Stimulated activated naive CD8-positive, alpha-beta T cell treated with anti-CD3 and anti-CD28 coated beads, Interleukin-15, Interleukin-2, amounts not matched to agents 100 ng/mL and 50 ng/mL, for 24 hours (primary cell): ENCODE data around the gene GYPB.
"Not testable (repeated sequence)": the region's sequence is repeated elsewhere in the genome, so short reads cannot be mapped to it uniquely, and the experiment has no call there.

Source experiments
- H3K27ac Mint-ChIP-seq: one replicate; pipeline ENCODE4 v1.8.0; 2021; ENCODE audit warnings: mild to moderate bottlenecking, mixed read lengths
- H3K27me3 Mint-ChIP-seq: one replicate; pipeline ENCODE4 v1.8.0; 2021; ENCODE audit warnings: mixed read lengths
- H3K36me3 Mint-ChIP-seq: one replicate; pipeline ENCODE4 v1.8.0; 2021; ENCODE audit warnings: low read depth, mixed read lengths
- H3K4me1 Mint-ChIP-seq: one replicate; pipeline ENCODE4 v1.8.0; 2021; ENCODE audit warnings: low read depth, mixed read lengths
- H3K4me3 Mint-ChIP-seq: one replicate; pipeline ENCODE4 v1.8.0; 2021; ENCODE audit warnings: mild to moderate bottlenecking, mixed read lengths
- H3K9me3 Mint-ChIP-seq: one replicate; pipeline ENCODE4 v1.8.0; 2021; ENCODE audit warnings: mixed read lengths

The GYPB gene

DNA sequence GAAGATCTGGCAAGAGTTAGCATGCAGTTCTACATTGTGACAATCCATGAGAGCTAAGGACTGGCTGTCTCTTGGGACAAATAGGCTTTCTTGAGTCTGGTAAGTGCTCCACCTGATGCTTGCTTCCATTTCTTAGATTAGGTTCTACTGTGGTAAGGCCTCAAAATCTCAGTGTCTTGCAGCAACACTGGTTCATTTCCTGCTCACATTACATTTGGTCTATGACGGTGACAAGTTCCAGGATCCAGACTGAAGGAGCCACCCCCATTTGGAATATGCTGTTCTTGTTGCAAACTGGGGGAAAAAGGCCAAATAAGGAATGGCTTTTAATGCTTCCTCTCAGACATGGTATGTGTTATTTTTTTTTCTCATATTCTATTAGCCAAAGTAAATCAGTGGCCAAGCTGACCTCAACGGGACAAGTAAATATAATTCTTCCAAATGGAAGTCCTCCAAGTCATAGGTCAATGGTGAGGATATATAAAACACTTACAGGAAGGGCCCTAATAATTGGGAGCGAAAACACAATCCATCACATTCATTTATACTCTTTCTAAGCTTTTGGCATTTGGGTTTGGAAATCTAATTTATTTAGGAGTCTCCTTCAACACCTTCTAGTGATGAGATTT is 3.7 kb upstream of the GYPB start:
- H3K4me3 Mint-ChIP-seq, H3K9me3 Mint-ChIP-seq, H3K36me3 Mint-ChIP-seq, H3K27me3 Mint-ChIP-seq, H3K27ac Mint-ChIP-seq, H3K4me1 Mint-ChIP-seq: not testable (repeated sequence)

DNA sequence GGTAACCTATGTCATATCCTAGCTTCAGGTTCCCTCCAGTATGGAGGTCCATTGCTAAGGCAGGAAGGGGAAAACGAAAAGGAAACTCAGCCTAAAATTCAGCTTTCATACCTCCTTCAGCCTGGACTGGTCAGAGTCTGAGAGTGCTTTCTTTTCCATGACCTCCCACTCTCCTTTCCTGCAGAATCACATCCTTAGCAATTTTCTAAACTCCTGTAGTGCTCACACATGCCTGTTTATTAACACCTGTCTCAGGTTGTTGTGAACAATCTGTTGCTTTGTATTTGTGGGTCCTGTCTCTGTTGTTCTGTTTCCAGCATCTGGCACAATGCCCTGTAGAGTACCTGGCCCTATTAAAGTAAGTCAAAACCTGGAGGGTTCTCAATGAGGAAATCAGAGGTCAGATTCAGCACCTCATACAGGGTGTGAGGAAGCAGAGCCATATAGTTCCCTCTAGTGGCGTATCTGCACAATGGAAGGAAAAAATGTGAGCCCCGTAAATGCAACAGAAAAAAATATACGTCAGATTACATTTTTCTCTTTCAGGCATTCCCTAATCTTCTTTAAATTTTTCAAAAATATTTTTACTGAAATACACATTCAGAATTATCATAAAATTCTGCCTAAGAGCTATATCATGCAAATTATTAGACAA is 2.3 kb upstream of the GYPB start:
- not testable (repeated sequence) for H3K9me3 Mint-ChIP-seq, H3K27me3 Mint-ChIP-seq, H3K36me3 Mint-ChIP-seq, H3K27ac Mint-ChIP-seq, H3K4me3 Mint-ChIP-seq, H3K4me1 Mint-ChIP-seq

DNA sequence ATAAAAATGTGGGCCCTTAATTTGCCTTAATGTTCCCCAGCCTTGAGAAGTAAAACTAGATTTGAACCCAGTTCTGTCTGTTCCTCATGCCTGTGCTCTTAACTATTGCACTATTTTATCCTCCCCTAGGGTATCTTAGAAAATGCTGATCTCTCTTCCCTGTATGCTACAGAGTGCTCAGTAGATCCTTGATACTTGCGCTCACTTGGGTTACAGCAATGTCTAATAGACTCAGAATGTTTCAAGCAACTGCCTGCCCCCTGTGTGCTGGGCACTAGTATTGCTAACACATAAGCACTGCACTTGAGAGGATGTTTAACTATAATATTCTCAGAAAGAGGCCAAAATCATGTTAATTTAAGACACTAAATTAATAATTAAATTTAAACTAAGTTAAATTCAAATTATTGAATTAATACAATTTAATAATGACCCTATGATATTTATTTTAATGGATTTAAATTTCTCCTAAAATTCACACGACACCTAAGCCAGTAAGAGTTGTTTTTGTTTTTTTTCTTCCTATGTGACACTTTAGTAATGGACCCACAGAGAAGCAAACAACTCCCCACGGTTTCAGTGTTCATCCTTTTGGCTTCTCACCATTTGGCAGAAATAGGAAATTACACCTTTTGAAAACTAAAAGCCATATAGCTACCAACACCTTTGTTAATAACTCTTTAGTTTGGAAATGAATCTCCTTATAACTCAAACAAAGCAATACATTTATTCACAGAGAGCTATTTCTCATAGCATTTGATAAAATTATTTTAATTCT is 768 bp downstream of the GYPB start:
- H3K4me3 Mint-ChIP-seq, H3K4me1 Mint-ChIP-seq, H3K36me3 Mint-ChIP-seq, H3K27me3 Mint-ChIP-seq, H3K27ac Mint-ChIP-seq, H3K9me3 Mint-ChIP-seq: not testable (repeated sequence)

DNA sequence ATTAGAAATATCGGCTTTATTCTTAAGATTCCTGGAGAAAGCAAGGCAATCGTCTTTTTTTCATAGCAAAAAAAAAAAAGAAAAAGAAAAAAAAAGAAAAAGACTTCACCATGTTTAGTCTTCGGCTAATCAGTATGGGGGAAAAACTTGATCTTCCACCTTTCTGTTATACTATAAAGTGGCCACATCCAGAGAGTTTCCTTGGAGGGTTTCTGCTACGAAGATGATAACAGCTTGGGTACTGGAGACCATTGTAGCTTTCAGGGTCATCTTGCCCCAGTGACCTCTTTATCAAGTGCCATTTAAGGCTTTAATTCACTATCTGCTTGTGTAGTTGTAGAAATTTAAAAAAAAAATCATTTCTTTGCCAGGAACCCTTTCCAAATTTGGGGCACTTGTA is 1.9 kb downstream of the GYPB start:
- H3K36me3 Mint-ChIP-seq, H3K4me1 Mint-ChIP-seq, H3K9me3 Mint-ChIP-seq, H3K4me3 Mint-ChIP-seq, H3K27ac Mint-ChIP-seq, H3K27me3 Mint-ChIP-seq: not testable (repeated sequence)

DNA sequence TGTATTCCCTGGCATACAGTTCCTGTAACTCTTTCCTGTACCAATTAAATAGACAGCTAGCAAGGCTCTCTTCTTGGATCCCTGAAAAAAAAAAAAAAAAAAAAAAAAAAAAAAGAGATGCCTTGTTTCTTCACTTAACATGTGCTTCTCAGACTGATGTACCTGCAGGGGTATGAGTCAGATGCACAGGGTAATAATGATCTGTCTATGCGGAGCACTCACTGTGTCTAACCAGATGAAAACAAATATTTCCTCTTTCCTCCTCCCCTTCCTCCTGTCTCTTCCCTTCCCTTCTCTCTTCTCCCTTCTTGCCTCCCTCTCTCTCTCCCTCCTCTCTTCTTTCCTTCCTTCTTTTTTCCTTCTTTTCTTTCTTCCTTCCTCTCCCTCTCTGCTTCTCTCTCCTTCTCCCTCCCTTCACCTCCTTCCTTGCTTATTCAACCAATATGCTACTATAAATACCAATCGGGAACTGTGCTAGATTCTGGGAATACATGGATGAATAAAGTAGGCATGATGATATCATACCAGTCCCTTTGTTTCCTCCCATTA is 3.0 kb downstream of the GYPB start:
- H3K27ac Mint-ChIP-seq, H3K4me3 Mint-ChIP-seq, H3K36me3 Mint-ChIP-seq, H3K9me3 Mint-ChIP-seq, H3K4me1 Mint-ChIP-seq, H3K27me3 Mint-ChIP-seq: not testable (repeated sequence)

DNA sequence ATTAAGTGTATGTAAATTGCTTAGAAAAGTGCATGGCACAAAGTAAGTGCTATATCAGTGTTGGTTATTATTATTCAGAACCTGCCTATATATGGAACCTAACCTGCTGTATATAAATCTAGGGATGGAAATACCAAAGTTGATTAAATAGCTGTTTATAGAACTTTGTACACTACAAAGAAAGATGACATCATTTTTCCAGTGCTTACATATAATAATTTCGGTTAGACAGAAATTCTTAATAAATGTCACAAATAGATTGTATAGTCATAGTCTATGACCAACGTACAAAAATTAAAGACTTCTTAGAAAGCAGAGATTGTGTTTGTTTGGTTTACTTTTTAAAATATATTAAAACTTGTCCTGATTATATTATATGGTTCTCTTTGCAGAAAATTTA is 4.4 kb downstream of the GYPB start:
- Mint-ChIP-seq H3K27me3 (no peaks in the 10 kb centered on the region), H3K27ac (no peak overlapping the region), H3K4me1 (no peaks in the 10 kb centered on the region), H3K36me3 (no peaks in the 10 kb centered on the region), H3K9me3 (no peaks in the 10 kb centered on the region), H3K4me3 (no peak overlapping the region)

DNA sequence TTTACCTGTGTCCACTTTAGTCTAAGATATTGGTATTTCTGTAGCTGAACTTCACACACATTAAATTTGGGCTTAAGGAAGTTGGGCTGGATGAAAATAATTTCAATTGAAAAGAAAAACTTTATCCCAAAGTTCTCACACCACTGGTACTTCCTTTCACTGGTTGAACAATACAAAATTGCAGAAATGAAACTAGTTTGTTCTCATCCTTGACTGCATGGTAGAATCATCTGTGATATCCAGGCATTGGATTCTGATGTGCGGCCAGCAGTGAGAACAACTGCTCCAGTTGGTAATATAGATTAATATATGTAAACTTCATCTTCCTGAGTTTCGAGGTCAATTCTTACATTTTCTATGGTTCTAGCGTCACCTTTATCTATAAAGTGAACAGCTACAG is 10.6 kb downstream of the GYPB start:
- H3K36me3 Mint-ChIP-seq, H3K27ac Mint-ChIP-seq, H3K9me3 Mint-ChIP-seq, H3K4me3 Mint-ChIP-seq, H3K4me1 Mint-ChIP-seq, H3K27me3 Mint-ChIP-seq: not testable (repeated sequence)

DNA sequence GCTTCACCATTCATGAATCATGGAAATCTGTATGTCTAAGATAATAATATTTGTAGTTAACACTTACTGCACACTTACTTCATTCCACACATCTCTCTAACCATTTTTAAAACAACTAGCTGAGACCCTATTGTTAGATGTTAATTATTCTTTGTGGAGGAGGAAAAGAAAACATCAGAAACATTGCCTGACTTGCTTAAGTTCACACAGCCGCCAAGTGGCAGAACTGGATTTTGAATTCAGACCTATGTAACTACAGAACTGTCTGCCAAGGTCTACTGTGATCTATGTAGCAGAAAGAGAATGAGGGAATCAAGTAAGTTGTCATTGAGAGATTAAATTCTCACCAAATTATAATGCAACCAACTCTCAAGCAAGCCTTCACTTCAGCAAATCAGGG is 11.2 kb downstream of the GYPB start:
- H3K27me3 Mint-ChIP-seq, H3K4me1 Mint-ChIP-seq, H3K27ac Mint-ChIP-seq, H3K9me3 Mint-ChIP-seq, H3K4me3 Mint-ChIP-seq, H3K36me3 Mint-ChIP-seq: not testable (repeated sequence)

DNA sequence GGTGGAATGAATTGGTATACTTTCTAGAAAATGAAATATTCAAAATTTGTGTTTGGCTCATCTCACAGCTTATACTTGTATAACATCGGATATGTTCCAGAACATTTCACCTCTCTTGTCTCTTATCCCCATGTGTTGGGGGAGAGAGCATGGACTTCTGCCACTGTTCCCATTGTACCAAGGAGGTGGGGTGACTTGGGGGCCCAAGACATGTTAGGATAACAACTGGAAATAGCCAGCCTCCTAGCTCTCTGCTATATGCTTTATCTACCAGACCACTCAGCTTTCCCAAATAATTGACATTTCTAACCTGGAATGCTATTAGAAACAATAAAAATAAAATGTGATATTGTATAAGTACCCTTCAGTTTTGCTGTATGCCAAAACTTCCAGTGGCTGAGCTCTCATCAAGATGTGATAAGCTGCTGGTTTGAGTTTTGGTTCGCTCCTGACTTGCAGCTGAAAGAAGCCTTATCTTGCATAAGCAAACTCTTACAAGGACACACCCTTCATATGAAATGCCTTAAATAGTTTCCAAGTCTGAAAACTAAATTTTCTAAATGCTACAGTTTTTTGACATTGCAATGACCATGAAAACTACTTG is 12.9 kb downstream of the GYPB start:
- H3K9me3 Mint-ChIP-seq, H3K4me3 Mint-ChIP-seq, H3K27ac Mint-ChIP-seq, H3K4me1 Mint-ChIP-seq, H3K27me3 Mint-ChIP-seq, H3K36me3 Mint-ChIP-seq: not testable (repeated sequence)

DNA sequence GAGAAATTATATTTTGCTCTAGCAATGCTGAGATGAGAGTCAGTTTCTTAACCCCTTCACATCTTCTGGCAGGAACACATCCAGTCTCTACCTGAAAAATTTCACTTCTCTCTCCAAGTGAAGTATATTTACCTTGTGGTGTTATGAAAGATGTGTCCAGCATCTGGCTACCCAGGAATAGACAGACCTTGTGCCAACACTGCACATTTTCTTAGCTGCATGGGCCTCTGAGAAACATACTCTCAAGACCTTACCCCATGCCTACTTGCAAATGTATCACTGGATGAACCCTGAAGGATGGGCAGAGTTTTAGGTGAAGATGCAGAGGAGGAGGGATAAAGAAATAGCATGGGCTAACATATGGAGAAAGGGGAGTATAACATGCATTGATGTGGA is 13.6 kb downstream of the GYPB start:
- not testable (repeated sequence) for H3K36me3 Mint-ChIP-seq, H3K27me3 Mint-ChIP-seq, H3K9me3 Mint-ChIP-seq, H3K4me1 Mint-ChIP-seq, H3K4me3 Mint-ChIP-seq, H3K27ac Mint-ChIP-seq

DNA sequence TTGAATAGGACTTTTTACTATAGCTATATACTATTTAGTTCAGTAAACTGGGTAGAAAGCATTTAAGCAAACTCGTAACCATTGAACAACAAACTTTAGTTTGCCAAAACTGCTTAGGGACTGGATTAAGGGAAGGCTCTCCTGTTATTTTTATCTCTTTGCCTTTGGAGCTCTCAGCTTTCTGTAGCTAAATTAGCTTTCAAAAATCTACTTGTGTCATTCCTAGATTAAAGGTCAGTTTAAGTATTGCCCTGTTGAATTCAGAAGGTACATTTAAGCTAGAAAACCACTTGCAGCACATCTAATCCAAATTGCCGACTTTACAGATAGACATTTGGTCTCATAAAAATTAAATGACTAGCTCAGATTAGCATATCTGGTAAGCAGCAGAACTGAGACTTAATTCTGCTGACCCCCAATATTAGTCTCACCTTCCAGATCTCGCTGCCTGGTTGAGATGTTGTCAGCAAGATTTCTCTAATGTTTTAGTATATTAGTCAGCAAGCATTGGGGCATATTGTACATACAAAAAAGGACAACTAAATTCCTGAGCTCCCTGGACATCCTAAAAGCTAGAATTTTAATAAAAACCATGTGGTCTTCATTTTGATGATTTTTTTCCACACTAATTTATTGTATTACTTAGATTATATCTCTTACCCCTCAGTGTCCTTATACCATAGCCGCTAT is 14.2 kb downstream of the GYPB start:
- H3K27me3 Mint-ChIP-seq, H3K9me3 Mint-ChIP-seq, H3K36me3 Mint-ChIP-seq, H3K27ac Mint-ChIP-seq, H3K4me1 Mint-ChIP-seq, H3K4me3 Mint-ChIP-seq: not testable (repeated sequence)

DNA sequence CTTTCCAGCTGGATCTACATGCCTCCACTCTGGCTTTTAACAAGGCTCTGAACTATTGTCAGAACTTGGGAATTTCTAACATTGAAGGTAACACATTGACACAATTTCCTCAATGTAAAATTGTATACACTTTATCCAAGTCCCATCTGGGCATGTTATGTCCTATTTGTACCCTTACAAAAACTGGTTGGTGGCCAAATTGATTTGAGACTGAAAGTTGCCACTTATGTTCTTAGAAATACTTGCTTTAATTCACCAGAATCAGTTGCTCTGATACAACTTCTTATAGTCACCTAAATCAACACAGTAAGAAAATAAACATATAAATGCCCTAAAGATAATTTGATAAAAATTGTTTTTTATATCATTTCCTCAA is 15.3 kb downstream of the GYPB start:
- H3K4me1 Mint-ChIP-seq, H3K36me3 Mint-ChIP-seq, H3K9me3 Mint-ChIP-seq, H3K4me3 Mint-ChIP-seq, H3K27ac Mint-ChIP-seq, H3K27me3 Mint-ChIP-seq: not testable (repeated sequence)

DNA sequence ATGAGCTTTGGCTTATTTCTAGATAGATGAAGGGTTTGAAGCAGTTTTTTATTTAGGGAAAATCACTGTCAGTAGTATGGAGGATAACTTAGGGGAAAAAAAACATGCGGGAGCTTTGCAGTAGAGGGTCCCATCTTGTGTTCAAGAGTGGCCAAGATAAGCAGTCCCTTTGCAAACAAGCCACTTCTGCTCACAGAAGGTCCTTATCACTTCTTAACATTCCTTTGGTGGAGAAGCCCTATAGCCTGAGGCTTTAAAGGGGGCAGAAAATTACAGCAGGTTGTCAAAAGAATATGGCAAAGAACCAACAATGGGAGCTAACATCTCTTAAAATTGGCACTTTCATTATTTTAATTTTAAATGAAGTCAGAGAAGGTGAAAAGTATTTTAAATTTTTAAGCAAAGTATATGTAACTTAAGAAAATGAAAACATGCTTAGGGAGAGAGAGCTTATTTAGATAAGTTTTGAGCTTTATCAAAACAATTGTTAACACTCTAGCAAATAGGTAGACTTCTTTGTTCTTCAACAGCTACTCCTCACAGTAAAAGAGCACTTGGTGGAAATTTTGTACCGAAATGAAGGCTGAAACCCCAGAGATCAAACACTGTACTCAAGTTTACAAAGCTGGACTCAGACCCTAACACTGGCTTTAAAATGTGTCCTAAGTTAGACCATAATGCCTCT is 15.8 kb downstream of the GYPB start:
- not testable (repeated sequence) for H3K27me3 Mint-ChIP-seq, H3K27ac Mint-ChIP-seq, H3K4me3 Mint-ChIP-seq, H3K36me3 Mint-ChIP-seq, H3K4me1 Mint-ChIP-seq, H3K9me3 Mint-ChIP-seq

DNA sequence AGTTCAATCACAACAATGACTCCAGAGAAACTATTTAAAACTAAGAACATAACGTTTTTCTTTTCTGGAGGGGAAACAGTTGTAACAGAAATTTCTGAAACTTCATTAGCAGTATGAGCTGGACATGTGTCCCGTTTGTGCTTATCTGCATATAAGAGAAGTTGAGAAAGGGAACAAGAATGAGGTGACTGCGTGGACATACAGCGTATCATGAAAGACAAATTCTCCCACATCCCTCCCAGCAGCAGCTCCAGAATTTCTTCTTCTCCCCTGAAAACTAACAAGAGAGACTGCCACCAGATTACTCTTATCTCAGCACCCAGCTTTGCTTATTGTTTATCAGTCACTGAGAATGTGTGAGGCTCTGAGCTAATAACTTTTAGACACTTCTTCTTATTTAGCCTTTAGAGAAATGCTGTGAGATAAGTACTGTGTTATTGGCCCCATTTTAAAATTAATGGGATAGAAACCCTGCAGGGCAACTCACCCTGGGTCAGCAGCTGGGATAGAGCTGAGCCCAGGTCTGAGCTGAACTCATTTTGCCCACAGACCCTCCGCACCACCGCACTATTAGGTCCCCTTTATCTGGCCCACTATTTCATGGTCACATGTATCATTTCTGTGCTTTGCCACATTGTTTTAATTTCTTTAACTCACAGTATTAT is 18.7 kb downstream of the GYPB start:
- not testable (repeated sequence) for H3K4me1 Mint-ChIP-seq, H3K36me3 Mint-ChIP-seq, H3K27ac Mint-ChIP-seq, H3K4me3 Mint-ChIP-seq, H3K9me3 Mint-ChIP-seq, H3K27me3 Mint-ChIP-seq
